Activated naive CD8-positive, alpha-beta T cell treated with anti-CD3 and anti-CD28 coated beads, Interleukin-2, amount 50 U/mL, for 24 hours (primary cell): ENCODE results near the gene POMC.
"Not testable (repeated sequence)": the region's sequence is repeated elsewhere in the genome, so short reads cannot be mapped to it uniquely, and the experiment has no call there.

Experiments used
- ATAC-seq: fragments of 150-1000 bp; cut with Tn5 transposase; one replicate; pipeline ENCODE4 v1.10.0; 2021
- DNase-seq: peaks from one replicate; pipeline ENCODE4 v3.0.0; 2021
- H3K27ac Mint-ChIP-seq: one replicate; pipeline ENCODE4 v1.8.0; 2021; ENCODE audit warnings: mild to moderate bottlenecking, mixed read lengths
- H3K27me3 Mint-ChIP-seq: one replicate; pipeline ENCODE4 v1.8.0; 2021; ENCODE audit warnings: mixed read lengths
- H3K36me3 Mint-ChIP-seq: one replicate; pipeline ENCODE4 v1.8.0; 2021; ENCODE audit warnings: low read depth, mixed read lengths
- H3K4me1 Mint-ChIP-seq: one replicate; pipeline ENCODE4 v1.8.0; 2021; ENCODE audit warnings: mixed read lengths
- H3K4me3 Mint-ChIP-seq: one replicate; pipeline ENCODE4 v1.8.0; 2021; ENCODE audit warnings: mild to moderate bottlenecking, moderate library complexity, mixed read lengths
- H3K9me3 Mint-ChIP-seq: one replicate; pipeline ENCODE4 v1.8.0; 2021; ENCODE audit warnings: mixed read lengths

Gene POMC

DNA sequence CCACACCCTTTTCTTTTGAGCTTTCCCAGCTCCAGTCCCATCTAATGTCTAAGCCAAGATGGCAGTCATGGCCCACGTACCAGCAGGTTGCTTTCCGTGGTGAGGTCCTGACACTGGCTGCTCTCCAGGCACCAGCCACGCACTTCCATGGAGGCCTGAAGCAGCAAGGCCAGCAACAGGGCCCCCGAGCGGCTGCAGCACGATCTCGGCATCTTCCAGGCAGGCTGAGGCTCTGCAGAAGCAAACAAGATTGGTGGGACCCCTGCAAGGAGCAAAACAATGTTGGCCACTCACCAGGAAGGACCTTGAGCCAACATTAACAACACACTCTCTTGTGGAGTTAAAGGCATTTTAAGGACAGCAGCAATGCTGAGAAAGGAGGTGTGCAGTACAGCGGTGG, 3.8 kb downstream of the POMC start:
- no peak for DNase-seq
- ATAC-seq, result no peak
- peaks cover 46% of the 10 kb centered on the region for H3K4me1 Mint-ChIP-seq
- H3K36me3 Mint-ChIP-seq, result peaks cover 5% of the 10 kb centered on the region
- no peak overlapping the region for H3K4me3 Mint-ChIP-seq
- no peak overlapping the region for H3K27ac Mint-ChIP-seq
- H3K9me3 Mint-ChIP-seq, result no peaks in the 10 kb centered on the region
- H3K27me3 Mint-ChIP-seq, result peaks cover 25% of the 10 kb centered on the region

- Mint-ChIP-seq H3K4me1 (peaks cover 41% of the 10 kb centered on the region), H3K4me3 (peak overlapping the region; percentile 43), H3K27ac (peak overlapping the region; percentile 64)
- H3K36me3 Mint-ChIP-seq, DNase-seq, ATAC-seq, H3K9me3 Mint-ChIP-seq, H3K27me3 Mint-ChIP-seq: not testable (repeated sequence)
These were observed 6.3 kb downstream of the POMC start for GRCh38 chr2:25162061-25162460.

- no peaks in the 10 kb centered on the region for H3K9me3 Mint-ChIP-seq
- DNase-seq, result peak; percentile 82
- H3K4me3 Mint-ChIP-seq, result peak overlapping the region; percentile 74
- H3K27me3 Mint-ChIP-seq, result no peaks in the 10 kb centered on the region
- H3K4me1 Mint-ChIP-seq, result peaks cover 32% of the 10 kb centered on the region
- ATAC-seq, result peak; percentile 65
- H3K36me3 Mint-ChIP-seq, result peaks cover 5% of the 10 kb centered on the region
- peak overlapping the region; percentile 48 for H3K27ac Mint-ChIP-seq
These were observed 7.2 kb downstream of the POMC start for GRCh38 chr2:25161055-25161781.

DNA sequence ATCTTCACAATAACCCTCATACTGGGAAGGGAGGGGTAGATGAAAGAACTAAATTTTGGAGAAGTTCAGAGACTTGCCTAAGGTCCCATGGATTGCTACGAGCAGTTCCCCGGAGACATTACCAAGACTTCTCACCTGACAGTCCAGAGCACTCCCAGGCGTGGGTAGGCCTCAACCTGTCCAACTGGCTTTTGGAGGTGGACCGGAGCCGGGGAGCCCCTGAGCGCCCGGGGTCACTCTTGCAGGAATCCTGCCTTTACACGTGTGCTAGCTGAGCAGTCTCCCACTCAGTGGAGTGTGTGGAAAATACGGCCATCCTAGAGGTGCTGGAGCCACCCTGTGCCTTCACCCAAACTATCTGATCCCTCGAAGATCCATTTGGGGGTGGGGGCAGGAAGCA, 8.0 kb downstream of the POMC start:
- ATAC-seq, result no peak
- H3K27me3 Mint-ChIP-seq, result no peaks in the 10 kb centered on the region
- no peak for DNase-seq
- peak overlapping the region; percentile 48 for H3K27ac Mint-ChIP-seq
- peak overlapping the region; percentile 74 for H3K4me3 Mint-ChIP-seq
- H3K36me3 Mint-ChIP-seq, result peaks cover 5% of the 10 kb centered on the region
- H3K4me1 Mint-ChIP-seq, result peaks cover 24% of the 10 kb centered on the region
- H3K9me3 Mint-ChIP-seq, result no peaks in the 10 kb centered on the region

GRCh38 chr2:25159949-25160348, 8.4 kb downstream of the POMC start:
- no peaks in the 10 kb centered on the region for H3K9me3 Mint-ChIP-seq
- peaks cover 22% of the 10 kb centered on the region for H3K4me1 Mint-ChIP-seq
- H3K27me3 Mint-ChIP-seq, result no peaks in the 10 kb centered on the region
- H3K27ac Mint-ChIP-seq, result peak overlapping the region; percentile 1
- peaks cover 5% of the 10 kb centered on the region for H3K36me3 Mint-ChIP-seq
- H3K4me3 Mint-ChIP-seq, result peak overlapping the region; percentile 74
- ATAC-seq (peak; percentile 37), DNase-seq (no peak)

- H3K4me3 Mint-ChIP-seq, result no peak overlapping the region
- ATAC-seq (no peak), DNase-seq (no peak)
- H3K27me3 Mint-ChIP-seq, result no peaks in the 10 kb centered on the region
- peaks cover 5% of the 10 kb centered on the region for H3K36me3 Mint-ChIP-seq
- H3K27ac Mint-ChIP-seq, result no peak overlapping the region
- H3K4me1 Mint-ChIP-seq, result peaks cover 22% of the 10 kb centered on the region
- no peaks in the 10 kb centered on the region for H3K9me3 Mint-ChIP-seq
These were observed 10.1 kb downstream of the POMC start for GRCh38 chr2:25158096-25158852.

- peaks cover 15% of the 10 kb centered on the region for H3K4me1 Mint-ChIP-seq
- no peak overlapping the region for H3K4me3 Mint-ChIP-seq
These were observed 13.0 kb downstream of the POMC start for GRCh38 chr2:25155401-25155800.

DNA sequence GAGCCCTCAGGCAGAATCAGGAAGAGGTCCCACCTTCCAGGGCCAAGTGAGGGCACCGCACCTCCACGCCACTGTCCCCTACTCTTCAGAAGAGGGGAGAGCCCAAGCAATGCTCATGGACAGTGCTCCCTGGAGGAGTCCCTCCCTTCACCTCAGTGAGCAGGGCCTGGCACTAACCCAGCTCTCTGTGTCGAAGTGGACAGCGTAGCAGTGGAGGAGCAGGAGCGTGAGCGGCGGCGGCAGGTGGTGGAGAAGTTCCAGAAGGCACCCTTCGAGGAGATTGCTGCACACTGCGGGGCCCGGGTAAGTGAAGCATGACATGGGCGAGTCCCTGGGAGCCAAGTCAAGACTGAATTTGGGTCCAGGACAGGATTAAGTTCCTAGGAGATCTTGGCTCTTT, 16.7 kb downstream of the POMC start:
- DNase-seq (no peak), ATAC-seq (no peak)
- Mint-ChIP-seq H3K27ac (no peak overlapping the region), H3K27me3 (peaks cover 4% of the 10 kb centered on the region), H3K4me1 (no peaks in the 10 kb centered on the region), H3K4me3 (no peak overlapping the region), H3K9me3 (no peaks in the 10 kb centered on the region), H3K36me3 (no peaks in the 10 kb centered on the region)

More at GRCh38 chr2:25155401-25155800, 13.0 kb downstream of the POMC start:
- DNase-seq, result no peak
- Mint-ChIP-seq H3K36me3 (peaks cover 3% of the 10 kb centered on the region), H3K27me3 (no peaks in the 10 kb centered on the region), H3K9me3 (no peaks in the 10 kb centered on the region), H3K27ac (no peak overlapping the region)
- no peak for ATAC-seq

DNA sequence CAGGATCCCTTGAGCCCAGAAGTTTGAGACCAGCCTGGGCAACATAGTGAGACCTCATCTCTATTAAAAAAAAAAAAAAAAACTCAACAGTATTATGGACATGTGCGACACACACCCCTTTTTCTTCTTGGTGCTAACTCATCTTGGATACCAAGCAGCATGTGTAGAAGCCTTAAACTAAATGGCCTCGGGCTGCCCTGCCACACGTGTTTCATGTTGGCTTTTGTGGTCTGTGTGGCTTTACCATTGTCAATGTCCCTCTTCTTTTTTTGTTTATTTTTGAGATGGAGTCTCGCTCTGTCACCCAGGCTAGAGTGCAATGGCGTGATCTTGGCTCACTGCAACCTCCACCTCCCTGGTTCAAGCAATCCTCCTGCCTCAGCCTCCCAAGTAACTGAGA, 17.4 kb downstream of the POMC start:
- H3K4me1 Mint-ChIP-seq, H3K9me3 Mint-ChIP-seq, H3K27ac Mint-ChIP-seq, H3K36me3 Mint-ChIP-seq, H3K4me3 Mint-ChIP-seq, DNase-seq, H3K27me3 Mint-ChIP-seq, ATAC-seq: not testable (repeated sequence)

DNA sequence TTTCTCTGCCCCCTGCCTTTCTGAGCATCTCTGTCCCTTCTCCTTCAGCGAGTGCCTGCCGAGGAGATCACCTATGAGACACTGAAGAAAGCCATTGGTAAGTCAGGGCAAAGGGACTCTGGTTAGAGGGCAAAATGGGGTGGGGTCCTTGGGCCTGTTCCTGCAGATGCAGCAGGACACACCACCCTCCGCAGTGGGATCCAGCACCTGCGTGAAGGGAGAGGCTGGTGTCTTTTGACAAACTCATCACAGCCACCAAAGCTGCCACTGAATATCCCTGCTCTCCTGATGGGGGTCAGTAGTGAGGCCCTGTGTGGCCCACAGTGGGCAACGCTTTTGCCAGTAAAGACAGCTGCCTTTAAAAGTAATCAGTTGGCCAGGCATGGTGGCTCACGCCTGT, 18.7 kb downstream of the POMC start:
- no peak overlapping the region for H3K27ac Mint-ChIP-seq
- DNase-seq, result no peak

GRCh38 chr2:25146896-25147295, 21.5 kb downstream of the POMC start:
- H3K9me3 Mint-ChIP-seq, result no peaks in the 10 kb centered on the region
- no peak overlapping the region for H3K27ac Mint-ChIP-seq
- peaks cover 9% of the 10 kb centered on the region for H3K4me1 Mint-ChIP-seq
- DNase-seq (no peak), ATAC-seq (no peak)
- H3K4me3 Mint-ChIP-seq, result no peak overlapping the region
- H3K27me3 Mint-ChIP-seq, result peaks cover 8% of the 10 kb centered on the region
- no peaks in the 10 kb centered on the region for H3K36me3 Mint-ChIP-seq

More for the DNA sequence above, 18.7 kb downstream of the POMC start:
- Mint-ChIP-seq H3K27me3 (peaks cover 8% of the 10 kb centered on the region), H3K36me3 (no peaks in the 10 kb centered on the region), H3K4me1 (peaks cover 9% of the 10 kb centered on the region), H3K9me3 (no peaks in the 10 kb centered on the region), H3K4me3 (no peak overlapping the region)
- ATAC-seq, result no peak

- DNase-seq, result no peak
- Mint-ChIP-seq H3K9me3 (no peaks in the 10 kb centered on the region), H3K36me3 (no peaks in the 10 kb centered on the region), H3K27me3 (peaks cover 8% of the 10 kb centered on the region), H3K4me3 (no peak overlapping the region), H3K4me1 (peaks cover 9% of the 10 kb centered on the region), H3K27ac (no peak overlapping the region)
- ATAC-seq, result peak; percentile 81
These were observed 22.6 kb downstream of the POMC start for GRCh38 chr2:25145803-25146202.

GRCh38 chr2:25141120-25141519, 27.3 kb downstream of the POMC start:
- no peak overlapping the region for H3K4me3 Mint-ChIP-seq
- peaks cover 10% of the 10 kb centered on the region for H3K27me3 Mint-ChIP-seq
- H3K9me3 Mint-ChIP-seq, result no peaks in the 10 kb centered on the region
- ATAC-seq (no peak), DNase-seq (no peak)
- H3K27ac Mint-ChIP-seq, result no peak overlapping the region
- peaks cover 8% of the 10 kb centered on the region for H3K4me1 Mint-ChIP-seq
- H3K36me3 Mint-ChIP-seq, result no peaks in the 10 kb centered on the region

- not testable (repeated sequence) for ATAC-seq, H3K9me3 Mint-ChIP-seq, H3K4me3 Mint-ChIP-seq, DNase-seq, H3K36me3 Mint-ChIP-seq, H3K27ac Mint-ChIP-seq, H3K27me3 Mint-ChIP-seq, H3K4me1 Mint-ChIP-seq
These were observed 27.8 kb downstream of the POMC start for GRCh38 chr2:25140535-25140934.

- Mint-ChIP-seq H3K27ac (no peak overlapping the region), H3K4me3 (no peak overlapping the region), H3K36me3 (no peaks in the 10 kb centered on the region), H3K9me3 (no peaks in the 10 kb centered on the region), H3K27me3 (peaks cover 51% of the 10 kb centered on the region), H3K4me1 (peaks cover 11% of the 10 kb centered on the region)
- no peak for DNase-seq
- no peak for ATAC-seq
These were observed 35.7 kb downstream of the POMC start for GRCh38 chr2:25132693-25133092.
